ENCODE results near the gene SMIM21.

The SMIM21 gene

DNA sequence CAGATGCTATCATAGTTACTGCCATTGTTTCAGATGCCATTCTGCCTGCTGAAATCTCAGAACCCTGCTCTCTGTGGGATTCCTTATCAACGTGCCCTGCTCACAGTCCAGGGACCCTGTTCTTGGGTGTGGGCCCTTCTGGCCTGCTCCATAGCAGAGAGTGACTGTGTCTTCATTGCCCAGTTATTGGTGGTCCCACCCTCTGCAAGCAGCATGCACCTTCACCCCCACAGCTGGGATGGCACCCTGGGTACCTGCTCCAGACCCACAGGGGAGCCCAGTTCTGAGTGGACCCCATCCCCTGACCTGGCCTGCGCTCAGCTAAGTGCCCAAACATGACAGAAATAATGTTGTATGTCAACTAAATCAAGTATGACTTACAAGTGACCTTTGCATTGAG, 36.6 kb downstream of the SMIM21 start:
- DNase-seq (ENCODE audit: low read depth, low spot score), result no peak
- H3K4me3 ChIP-seq (ENCODE audit: low read depth, low read length), result no peak overlapping the region
- in situ Hi-C loops (cut with HindIII; ENCODE audit: low sequenced_read_pairs), result no loop called here
- TF ChIP-seq, protein P1, sequence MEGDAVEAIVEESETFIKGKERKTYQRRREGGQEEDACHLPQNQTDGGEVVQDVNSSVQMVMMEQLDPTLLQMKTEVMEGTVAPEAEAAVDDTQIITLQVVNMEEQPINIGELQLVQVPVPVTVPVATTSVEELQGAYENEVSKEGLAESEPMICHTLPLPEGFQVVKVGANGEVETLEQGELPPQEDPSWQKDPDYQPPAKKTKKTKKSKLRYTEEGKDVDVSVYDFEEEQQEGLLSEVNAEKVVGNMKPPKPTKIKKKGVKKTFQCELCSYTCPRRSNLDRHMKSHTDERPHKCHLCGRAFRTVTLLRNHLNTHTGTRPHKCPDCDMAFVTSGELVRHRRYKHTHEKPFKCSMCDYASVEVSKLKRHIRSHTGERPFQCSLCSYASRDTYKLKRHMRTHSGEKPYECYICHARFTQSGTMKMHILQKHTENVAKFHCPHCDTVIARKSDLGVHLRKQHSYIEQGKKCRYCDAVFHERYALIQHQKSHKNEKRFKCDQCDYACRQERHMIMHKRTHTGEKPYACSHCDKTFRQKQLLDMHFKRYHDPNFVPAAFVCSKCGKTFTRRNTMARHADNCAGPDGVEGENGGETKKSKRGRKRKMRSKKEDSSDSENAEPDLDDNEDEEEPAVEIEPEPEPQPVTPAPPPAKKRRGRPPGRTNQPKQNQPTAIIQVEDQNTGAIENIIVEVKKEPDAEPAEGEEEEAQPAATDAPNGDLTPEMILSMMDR (IDR thresholded peaks at IDR 0.05; ENCODE audit: low read depth, low read length), result no peak

- TF ChIP-seq, protein P1 (IDR thresholded peaks at IDR 0.05; ENCODE audit: low read depth, low read length), result no peak
- in situ Hi-C loops (cut with HindIII; ENCODE audit: low sequenced_read_pairs), result no loop called here
These were observed 43.4 kb downstream of the SMIM21 start for GRCh38 chr18:75384144-75384543.

GRCh38 chr18:75378376-75379315, 48.9 kb downstream of the SMIM21 start:
- H3K4me3 ChIP-seq (ENCODE audit: low read depth, low read length), result no peak overlapping the region
- in situ Hi-C loops (cut with HindIII; ENCODE audit: low sequenced_read_pairs), result no loop called here
- TF ChIP-seq, protein P1 (IDR thresholded peaks at IDR 0.05; ENCODE audit: low read depth, low read length), result no peak
- DNase-seq (ENCODE audit: low read depth, low spot score), result no peak

More at GRCh38 chr18:75384144-75384543, 43.4 kb downstream of the SMIM21 start:
- DNase-seq (ENCODE audit: low read depth, low spot score), result no peak
- no peak overlapping the region for H3K4me3 ChIP-seq (ENCODE audit: low read depth, low read length)

- DNase-seq (ENCODE audit: low read depth, low spot score), result no peak
- TF ChIP-seq, protein P1 (IDR thresholded peaks at IDR 0.05; ENCODE audit: low read depth, low read length), result no peak
These were observed 49.6 kb downstream of the SMIM21 start for GRCh38 chr18:75377926-75378325.

DNA sequence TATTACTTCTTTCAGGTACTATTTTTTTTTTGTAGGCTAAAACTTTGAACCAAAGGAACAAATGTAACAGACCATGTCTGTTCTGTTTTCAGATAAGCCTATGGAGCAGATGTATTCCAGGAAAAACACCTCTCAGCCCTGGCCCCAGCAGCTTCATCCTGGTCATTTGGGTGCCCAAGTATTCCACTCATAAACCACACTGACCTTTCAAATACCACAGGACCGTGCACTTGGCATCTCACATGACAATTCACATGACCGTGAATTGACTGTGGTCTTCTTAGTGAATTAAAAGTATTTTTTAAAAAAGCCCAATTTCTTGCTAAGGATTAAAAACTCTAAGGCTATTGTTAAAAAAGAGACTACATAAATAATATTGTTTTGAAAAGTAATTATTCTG, 50.2 kb downstream of the SMIM21 start:
- H3K4me3 ChIP-seq (ENCODE audit: low read depth, low read length), result no peak overlapping the region
- in situ Hi-C loops (cut with HindIII; ENCODE audit: low sequenced_read_pairs), result no loop called here
- TF ChIP-seq, protein P1 (IDR thresholded peaks at IDR 0.05; ENCODE audit: low read depth, low read length), result no peak
- no peak for DNase-seq (ENCODE audit: low read depth, low spot score)

More at GRCh38 chr18:75377926-75378325, 49.6 kb downstream of the SMIM21 start:
- in situ Hi-C loops (cut with HindIII; ENCODE audit: low sequenced_read_pairs), result no loop called here
- no peak overlapping the region for H3K4me3 ChIP-seq (ENCODE audit: low read depth, low read length)

GRCh38 chr18:75376004-75376403, 51.5 kb downstream of the SMIM21 start:
- TF ChIP-seq, protein P1 (IDR thresholded peaks at IDR 0.05; ENCODE audit: low read depth, low read length), result no peak
- DNase-seq (ENCODE audit: low read depth, low spot score), result no peak
- H3K4me3 ChIP-seq (ENCODE audit: low read depth, low read length), result no peak overlapping the region
- in situ Hi-C loops (cut with HindIII; ENCODE audit: low sequenced_read_pairs), result no loop called here
